ENCODE results near the gene PFKL. TPM values are rescaled to one million over a fixed set of nuclear protein-coding genes. Genes with fewer than 3 reads are reported as not detected.
A peak's percentile ranks its signal among the peaks of the same experiment; 100 is the strongest.

PFKL gene
- total RNA-seq, 1 donor from 2014 or later: 48.7 TPM

- H3K27ac Mint-ChIP-seq: peak overlapping the region; percentile 81
- H3K4me2 ChIP-seq: peak overlapping the region; percentile 71
- peaks cover 11% of the 10 kb centered on the region for H3K4me1 ChIP-seq
- H3K4me3 Mint-ChIP-seq: peak overlapping the region; percentile 55
- H3K4me1 Mint-ChIP-seq: peaks cover 5% of the 10 kb centered on the region
- H3K36me3 ChIP-seq: no peaks in the 10 kb centered on the region
- H2AFZ ChIP-seq (replicated peaks): peak overlapping the region; percentile 60
- H3K27me3 ChIP-seq: no peaks in the 10 kb centered on the region
- no peaks in the 10 kb centered on the region for H4K20me1 ChIP-seq (ENCODE audit: low read depth)
- TF ChIP-seq CTCF (IDR thresholded peaks at IDR 0.05) (no peak), EZH2 (IDR thresholded peaks at IDR 0.05) (no peak), EZH2phosphoT487 (IDR thresholded peaks at IDR 0.05) (no peak)
- DNase-seq (ENCODE audit: low spot score): peak; percentile 80
- no peaks in the 10 kb centered on the region for H3K79me2 ChIP-seq (ENCODE audit: low read depth)
- no peaks in the 10 kb centered on the region for H3K36me3 Mint-ChIP-seq
- peak overlapping the region; percentile 20 for H3K9ac ChIP-seq
- peak overlapping the region; percentile 63 for H3K27ac ChIP-seq
- peaks cover 10% of the 10 kb centered on the region for H3K9me3 Mint-ChIP-seq
- H3K9me3 ChIP-seq (ENCODE audit: low read depth): no peaks in the 10 kb centered on the region
- H3F3A ChIP-seq (ENCODE audit: low read depth): peaks cover 14% of the 10 kb centered on the region
- H3K4me3 ChIP-seq: peak overlapping the region; percentile 9
- H3K27me3 Mint-ChIP-seq (ENCODE audit: insufficient read depth, low read depth): peaks cover 9% of the 10 kb centered on the region
Observed at GRCh38 chr21:44263221-44263760, 36.6 kb upstream of the PFKL start.

GRCh38 chr21:44263768-44264167 lies 36.1 kb upstream of the PFKL start:
- Histone ChIP-seq H3K9ac (no peak overlapping the region), H3K9me3 (ENCODE audit: low read depth) (no peaks in the 10 kb centered on the region), H3K27ac (peak overlapping the region; percentile 63), H4K20me1 (ENCODE audit: low read depth) (no peaks in the 10 kb centered on the region), H3K4me3 (peak overlapping the region; percentile 9), H3F3A (ENCODE audit: low read depth) (peaks cover 14% of the 10 kb centered on the region), H2AFZ (replicated peaks) (peak overlapping the region; percentile 60), H3K27me3 (no peaks in the 10 kb centered on the region), H3K79me2 (ENCODE audit: low read depth) (no peaks in the 10 kb centered on the region), H3K4me1 (peaks cover 11% of the 10 kb centered on the region), H3K4me2 (peak overlapping the region; percentile 71), H3K36me3 (no peaks in the 10 kb centered on the region)
- TF ChIP-seq EZH2phosphoT487 (IDR thresholded peaks at IDR 0.05): no peak
- no peak for TF ChIP-seq EZH2 (IDR thresholded peaks at IDR 0.05)
- TF ChIP-seq CTCF (IDR thresholded peaks at IDR 0.05): no peak
- Mint-ChIP-seq H3K27ac (peak overlapping the region; percentile 81), H3K36me3 (no peaks in the 10 kb centered on the region), H3K4me3 (peak overlapping the region; percentile 55), H3K4me1 (peaks cover 5% of the 10 kb centered on the region), H3K9me3 (peaks cover 10% of the 10 kb centered on the region), H3K27me3 (ENCODE audit: insufficient read depth, low read depth) (peaks cover 7% of the 10 kb centered on the region)
- DNase-seq (ENCODE audit: low spot score): peak; percentile 40

GRCh38 chr21:44265734-44266270 lies 34.1 kb upstream of the PFKL start:
- Histone ChIP-seq H3K4me2 (no peak overlapping the region), H3K9me3 (ENCODE audit: low read depth) (no peaks in the 10 kb centered on the region), H4K20me1 (ENCODE audit: low read depth) (no peaks in the 10 kb centered on the region), H3K36me3 (no peaks in the 10 kb centered on the region), H3K4me3 (no peak overlapping the region), H3F3A (ENCODE audit: low read depth) (peaks cover 14% of the 10 kb centered on the region), H3K27me3 (no peaks in the 10 kb centered on the region), H2AFZ (replicated peaks) (no peak overlapping the region), H3K4me1 (peaks cover 11% of the 10 kb centered on the region), H3K27ac (no peak overlapping the region), H3K79me2 (ENCODE audit: low read depth) (no peaks in the 10 kb centered on the region), H3K9ac (no peak overlapping the region)
- peaks cover 10% of the 10 kb centered on the region for H3K4me1 Mint-ChIP-seq
- no peak overlapping the region for H3K27ac Mint-ChIP-seq
- TF ChIP-seq CTCF (IDR thresholded peaks at IDR 0.05): no peak
- TF ChIP-seq EZH2 (IDR thresholded peaks at IDR 0.05): no peak
- no peak for TF ChIP-seq EZH2phosphoT487 (IDR thresholded peaks at IDR 0.05)
- H3K27me3 Mint-ChIP-seq (ENCODE audit: insufficient read depth, low read depth): peaks cover 6% of the 10 kb centered on the region
- H3K36me3 Mint-ChIP-seq: no peaks in the 10 kb centered on the region
- H3K4me3 Mint-ChIP-seq: no peak overlapping the region
- peaks cover under 1% of the 10 kb centered on the region for H3K9me3 Mint-ChIP-seq
- no peak for DNase-seq (ENCODE audit: low spot score)

Measured in neural progenitor cell (in vitro differentiated cells).